Calu3 (cell line): ENCODE results near the gene SLIT3. TPM values are rescaled to one million over a fixed set of nuclear protein-coding genes. Genes with fewer than 3 reads are reported as not detected.

Experiments
- BruUV-seq: library from RNA; stranded (reverse); fragments of 400-500 nt; replicated peaks from 2 replicates; lab custom pipeline; 2021; lab: Mats Ljungman, UMichigan
- CTCF ChIA-PET: fragments of 300-600 bp; sonication (Branson Sonifier 250); formaldehyde crosslinking; loops from one replicate; lab custom pipeline; 2022; ENCODE audit warnings: antibody characterized with exemption; lab: Charles Lee
- DNase-seq: peaks from one replicate; pipeline ENCODE4 v3.0.0; 2022
- H3K27ac Mint-ChIP-seq: one replicate; pipeline ENCODE4 v1.8.0; 2022; ENCODE audit warnings: mixed read lengths; ENCODE audit not compliant: unreplicated experiment
- H3K27me3 Mint-ChIP-seq: one replicate; pipeline ENCODE4 v1.8.0; 2022; ENCODE audit warnings: mixed read lengths; ENCODE audit not compliant: unreplicated experiment
- H3K36me3 Mint-ChIP-seq: one replicate; pipeline ENCODE4 v1.8.0; 2022; ENCODE audit warnings: mild to moderate bottlenecking, moderate library complexity, mixed read lengths; ENCODE audit not compliant: insufficient read depth, unreplicated experiment
- H3K4me1 Mint-ChIP-seq: one replicate; pipeline ENCODE4 v1.8.0; 2022; ENCODE audit warnings: mild to moderate bottlenecking, low read depth, mixed read lengths; ENCODE audit not compliant: unreplicated experiment
- H3K4me3 Mint-ChIP-seq: one replicate; pipeline ENCODE4 v1.8.0; 2022; ENCODE audit warnings: mild to moderate bottlenecking, low read depth, moderate library complexity, mixed read lengths; ENCODE audit not compliant: unreplicated experiment
- H3K9me3 Mint-ChIP-seq: one replicate; pipeline ENCODE4 v1.8.0; 2022; ENCODE audit warnings: low read depth, mixed read lengths; ENCODE audit not compliant: unreplicated experiment
- intact Hi-C: fragments of 100-400 bp; cut with micrococcal nuclease; formaldehyde crosslinking; loops from one replicate; pipeline ENCODE4 v1.10.0; 2022; ENCODE audit not compliant: unreplicated experiment
- total RNA-seq: library from RNA; stranded (reverse); gene quantifications from 2 replicates; pipeline ENCODE4 v1.2.3, GENCODE V29; 2022
- TF ChIP-seq, protein P1 (sequence below): fragments of 200-600 bp; IDR thresholded peaks from one replicate; pipeline ENCODE4 v1.8.0; 2022; ENCODE audit warnings: antibody characterized with exemption; ENCODE audit not compliant: unreplicated experiment

Gene SLIT3
- total RNA-seq, 1 experiment from 2014 or later: not detected

GRCh38 chr5:169158764-169159163 is 142.2 kb downstream of the SLIT3 start:
- intact Hi-C loops: no loop called here
- Mint-ChIP-seq H3K4me1 (no peaks in the 10 kb centered on the region), H3K36me3 (no peaks in the 10 kb centered on the region), H3K4me3 (no peak overlapping the region), H3K27ac (no peak overlapping the region), H3K27me3 (no peaks in the 10 kb centered on the region), H3K9me3 (peaks cover 9% of the 10 kb centered on the region)
- no TSS peak for BruUV-seq
- no peak for DNase-seq
- CTCF ChIA-PET: no interaction called here
- TF ChIP-seq, protein P1, sequence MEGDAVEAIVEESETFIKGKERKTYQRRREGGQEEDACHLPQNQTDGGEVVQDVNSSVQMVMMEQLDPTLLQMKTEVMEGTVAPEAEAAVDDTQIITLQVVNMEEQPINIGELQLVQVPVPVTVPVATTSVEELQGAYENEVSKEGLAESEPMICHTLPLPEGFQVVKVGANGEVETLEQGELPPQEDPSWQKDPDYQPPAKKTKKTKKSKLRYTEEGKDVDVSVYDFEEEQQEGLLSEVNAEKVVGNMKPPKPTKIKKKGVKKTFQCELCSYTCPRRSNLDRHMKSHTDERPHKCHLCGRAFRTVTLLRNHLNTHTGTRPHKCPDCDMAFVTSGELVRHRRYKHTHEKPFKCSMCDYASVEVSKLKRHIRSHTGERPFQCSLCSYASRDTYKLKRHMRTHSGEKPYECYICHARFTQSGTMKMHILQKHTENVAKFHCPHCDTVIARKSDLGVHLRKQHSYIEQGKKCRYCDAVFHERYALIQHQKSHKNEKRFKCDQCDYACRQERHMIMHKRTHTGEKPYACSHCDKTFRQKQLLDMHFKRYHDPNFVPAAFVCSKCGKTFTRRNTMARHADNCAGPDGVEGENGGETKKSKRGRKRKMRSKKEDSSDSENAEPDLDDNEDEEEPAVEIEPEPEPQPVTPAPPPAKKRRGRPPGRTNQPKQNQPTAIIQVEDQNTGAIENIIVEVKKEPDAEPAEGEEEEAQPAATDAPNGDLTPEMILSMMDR: no peak

DNA sequence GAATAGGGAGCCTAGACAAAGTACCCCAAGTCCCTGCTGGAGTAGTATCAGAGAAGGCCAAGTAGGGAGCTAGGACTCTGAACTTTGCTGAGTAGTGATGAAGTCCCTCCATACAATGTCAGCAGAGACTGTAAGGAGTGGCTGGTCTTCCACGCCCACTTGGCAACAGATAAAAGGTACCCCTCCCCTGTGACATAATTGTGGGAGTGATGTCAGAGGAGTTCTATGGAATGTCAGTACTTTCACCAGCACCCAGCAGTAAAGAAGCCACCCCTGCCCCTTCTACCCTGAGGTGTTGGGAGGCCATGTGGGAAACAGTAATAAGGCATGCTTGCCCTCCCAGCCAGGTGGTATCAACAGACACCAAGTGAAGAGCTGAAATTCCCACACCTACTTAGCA is 143.9 kb downstream of the SLIT3 start:
- H3K27me3 Mint-ChIP-seq: no peaks in the 10 kb centered on the region
- no peaks in the 10 kb centered on the region for H3K4me1 Mint-ChIP-seq
- no TSS peak for BruUV-seq
- H3K9me3 Mint-ChIP-seq: peaks cover 9% of the 10 kb centered on the region
- no peak overlapping the region for H3K4me3 Mint-ChIP-seq
- TF ChIP-seq, protein P1: no peak
- intact Hi-C loops: no loop called here
- no peak overlapping the region for H3K27ac Mint-ChIP-seq
- H3K36me3 Mint-ChIP-seq: no peaks in the 10 kb centered on the region
- CTCF ChIA-PET: no interaction called here
- DNase-seq: no peak

- intact Hi-C loops: no loop called here
- CTCF ChIA-PET: no interaction called here
Observed at GRCh38 chr5:169154679-169155078, 146.3 kb downstream of the SLIT3 start.

GRCh38 chr5:169153405-169153804 is 147.5 kb downstream of the SLIT3 start:
- peaks cover 18% of the 10 kb centered on the region for H3K27me3 Mint-ChIP-seq
- intact Hi-C loops: no loop called here

More at GRCh38 chr5:169154679-169155078, 146.3 kb downstream of the SLIT3 start:
- H3K27ac Mint-ChIP-seq: no peak overlapping the region
- peaks cover 9% of the 10 kb centered on the region for H3K9me3 Mint-ChIP-seq
- no peaks in the 10 kb centered on the region for H3K4me1 Mint-ChIP-seq
- no peak for DNase-seq
- no peak overlapping the region for H3K4me3 Mint-ChIP-seq
- no peaks in the 10 kb centered on the region for H3K36me3 Mint-ChIP-seq
- no TSS peak for BruUV-seq
- H3K27me3 Mint-ChIP-seq: peaks cover 11% of the 10 kb centered on the region
- TF ChIP-seq, protein P1: no peak

More at GRCh38 chr5:169153405-169153804, 147.5 kb downstream of the SLIT3 start:
- no TSS peak for BruUV-seq
- Mint-ChIP-seq H3K36me3 (no peaks in the 10 kb centered on the region), H3K4me1 (no peaks in the 10 kb centered on the region), H3K9me3 (peaks cover 9% of the 10 kb centered on the region), H3K27ac (no peak overlapping the region), H3K4me3 (no peak overlapping the region)
- TF ChIP-seq, protein P1: no peak
- CTCF ChIA-PET: no interaction called here
- no peak for DNase-seq
